Aorta (tissue), 5 donors: Measurements from ENCODE around the gene CCR7. TPM values are rescaled to one million over a fixed set of nuclear protein-coding genes. Genes with fewer than 3 reads are reported as not detected.

Experiments used
- ATAC-seq: fragments of 200-7000 bp; cut with Tn5 transposase; one replicate; pipeline ENCODE4 v1.9.1; 2022; ENCODE audit warnings: moderate library complexity; ENCODE audit not compliant: low FRiP score
- DNase-seq, 2 donors: peaks; one replicate each; pipeline ENCODE4 v3.0.0-alpha.2; 2020
- H3K27ac ChIP-seq, 2 donors: one replicate each; pipeline ENCODE4 v1.5.1; 2013; ENCODE audit warnings: low read length in 2 of 2, mild to moderate bottlenecking in 2 of 2, moderate library complexity in 2 of 2, control low read depth in 1 of 2, inconsistent platforms in 1 of 2, low read depth in 1 of 2
- H3K27me3 ChIP-seq, 2 donors: one replicate each; pipeline ENCODE4 v1.6.1; 2013; ENCODE audit warnings: control low read depth in 1 of 2, low read length in 1 of 2, mild to moderate bottlenecking in 1 of 2, moderate library complexity in 1 of 2; ENCODE audit not compliant: insufficient read depth in 2 of 2, control insufficient read depth in 1 of 2
- H3K36me3 ChIP-seq, 2 donors: one replicate each; pipeline ENCODE4 v1.6.1; 2013; ENCODE audit warnings: control low read depth in 1 of 2, low read length in 1 of 2, mild to moderate bottlenecking in 1 of 2; ENCODE audit not compliant: insufficient read depth in 2 of 2, control insufficient read depth in 1 of 2
- H3K4me1 ChIP-seq, 2 donors: one replicate each; pipeline ENCODE4 v1.6.1; 2013; ENCODE audit warnings: low read length in 2 of 2, control low read depth in 1 of 2, mild to moderate bottlenecking in 1 of 2, moderate library complexity in 1 of 2; ENCODE audit not compliant: insufficient read depth in 2 of 2, control insufficient read depth in 1 of 2
- H3K4me3 ChIP-seq, 2 donors: one replicate each; pipeline ENCODE4 v1.5.1; 2013; ENCODE audit warnings: low read length in 2 of 2, control low read depth in 1 of 2, mild to moderate bottlenecking in 1 of 2
- H3K9me3 ChIP-seq: one replicate; pipeline ENCODE4 v1.6.1; 2013; ENCODE audit warnings: mild to moderate bottlenecking, low read length; ENCODE audit not compliant: control insufficient read depth
- WGBS, 2 donors: extraction: QIAGEN DNeasy Blood & Tissue Kit; methylation state at CpG; one replicate each; pipeline ENCODE4 v1.1.7; 2013; 5-methylcytosine and 5-hydroxymethylcytosine counted together
- intact Hi-C, 2 donors: fragments of 100-400 bp; cut with DNase I; formaldehyde crosslinking; loops; one replicate each; pipeline versions ENCODE4 v1.14.2 to v1.15.0; 2022
- polyA plus RNA-seq, 2 donors: library from polyadenylated mRNA; stranded (reverse); fragments of 200-250 nt; gene quantifications; one replicate each; pipeline ENCODE4 v1.2.3, GENCODE V29; 2013
- total RNA-seq, 2 donors: library from RNA; stranded (reverse); fragmentation: NEBNext Ultra II Directional; extraction: Animal tissue kit (Norgen Biotek cat#: 25700); gene quantifications; one replicate each; pipeline ENCODE4 v1.2.1, GENCODE V29; 2021
- donor health status: healthy with polysubstance abuse.
- donor health status: Bipolar disorder and iron deficiency.
- donor health status: DM: no; HTN: no; CAD: no.
- donor health status: DM: no; HTN: no; CAD: no.
- donor health status: DM: yes; HTN: yes; CAD: no.

CCR7 gene
- total and polyA plus RNA-seq, 4 donors, result 0.08 to 0.84 (median 0.37) TPM

DNA sequence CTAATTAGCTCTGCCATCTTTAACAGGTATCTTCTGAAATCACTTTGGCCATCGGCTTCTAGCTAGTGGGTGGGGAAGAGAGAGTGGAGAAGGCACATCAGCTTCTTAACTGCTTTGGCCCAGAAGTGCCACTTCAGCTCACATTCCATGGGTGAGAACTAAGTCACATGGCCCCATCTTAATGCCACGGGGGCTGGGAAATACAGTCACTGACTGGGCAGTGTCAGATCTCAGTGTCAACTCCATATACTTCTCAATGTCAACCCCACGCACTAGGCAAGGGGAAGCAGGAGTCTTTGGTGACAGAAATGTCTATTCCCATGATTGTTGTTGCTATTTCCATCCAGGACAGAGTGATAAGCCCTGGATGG, 29.4 kb downstream of the CCR7 start:
- H3K27ac ChIP-seq, result no peak overlapping the region
- intact Hi-C loops, result loop anchor here (5.0 to 10.0 kb wide), 3 partner anchors 61 to 179 kb away; no protein-coding TSS in a partner anchor
- ATAC-seq (no peak), DNase-seq (peak in 1 of 2 donors; percentile 38)
- H3K9me3 ChIP-seq, result no peaks in the 10 kb centered on the region
- 45% methylated on average over 3 of the region's 3 CpGs for WGBS, 2 donors
- H3K36me3 ChIP-seq, result no peaks in the 10 kb centered on the region
- H3K27me3 ChIP-seq, result no peaks in the 10 kb centered on the region
- peaks cover 0 to 2% of the 10 kb centered on the region in 2 donors for H3K4me1 ChIP-seq
- no peak overlapping the region for H3K4me3 ChIP-seq

- DNase-seq, result no peak
- Histone ChIP-seq H3K27ac (no peak overlapping the region), H3K9me3 (no peaks in the 10 kb centered on the region), H3K27me3 (no peaks in the 10 kb centered on the region), H3K4me1 (peaks cover 0 to 2% of the 10 kb centered on the region in 2 donors), H3K36me3 (no peaks in the 10 kb centered on the region), H3K4me3 (no peak overlapping the region)
- intact Hi-C loops, result loop anchor here (5.0 to 10.0 kb wide), 3 partner anchors 61 to 178 kb away; no protein-coding TSS in a partner anchor
- 85 to 91% methylated on average over 4 of the region's 4 CpGs for WGBS, 2 donors
- no peak for ATAC-seq
Observed at GRCh38 chr17:40535438-40535837, 29.8 kb downstream of the CCR7 start.

DNA sequence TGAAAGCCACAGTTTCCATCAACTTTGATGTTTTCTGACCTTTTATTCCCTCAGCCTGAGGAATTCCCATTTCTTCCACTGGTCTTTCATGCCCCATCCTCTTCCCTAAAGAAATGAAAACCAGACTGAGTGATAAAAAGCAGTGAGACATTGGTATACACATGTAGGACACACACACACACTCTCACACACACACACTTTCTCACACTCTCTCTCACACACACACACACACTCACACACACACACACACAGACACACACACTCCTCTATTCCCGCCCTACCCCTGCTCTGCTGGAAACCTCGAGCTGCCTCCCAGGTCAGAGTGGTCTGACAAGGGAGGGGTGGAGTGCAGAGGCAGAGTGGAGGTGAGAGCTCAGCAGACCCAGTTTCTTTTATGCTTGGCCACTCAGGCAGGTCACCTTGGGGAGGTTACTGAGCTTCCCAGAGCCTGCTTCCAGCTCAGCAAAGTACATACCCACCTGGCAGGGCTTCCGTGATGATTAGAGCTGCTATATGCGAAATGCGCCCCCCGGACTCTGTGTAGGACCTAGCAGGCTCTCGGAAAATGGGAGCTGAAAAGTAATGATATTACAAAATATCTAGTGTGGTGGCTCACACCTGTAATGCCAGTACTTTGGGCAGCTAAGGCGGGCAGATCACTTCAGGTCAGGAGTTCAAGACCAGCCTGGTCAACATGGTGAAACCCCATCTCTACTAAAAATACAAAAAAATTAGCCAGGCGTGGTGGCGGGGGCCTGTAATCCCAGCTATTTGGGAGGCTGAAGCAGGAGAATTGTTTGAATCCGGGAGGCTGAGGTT, 30.7 kb downstream of the CCR7 start:
- intact Hi-C loops, result loop anchor here (5.0 to 10.0 kb wide), 6 partner anchors 57 to 177 kb away; partner anchors contain the start of gene IGFBP4 (in 1 of the 2)
- peak in 1 of 2 donors; percentile 48 for DNase-seq
- WGBS, 2 donors, result 91% methylated on average over 11 of the region's 11 CpGs
- ATAC-seq, result no peak
- no peak overlapping the region for H3K4me3 ChIP-seq
- no peaks in the 10 kb centered on the region for H3K27me3 ChIP-seq
- no peaks in the 10 kb centered on the region for H3K9me3 ChIP-seq
- peaks cover 0 to 2% of the 10 kb centered on the region in 2 donors for H3K4me1 ChIP-seq
- no peak overlapping the region for H3K27ac ChIP-seq
- no peaks in the 10 kb centered on the region for H3K36me3 ChIP-seq

- H3K4me3 ChIP-seq, result no peak overlapping the region
- H3K4me1 ChIP-seq, result peaks cover 0 to 2% of the 10 kb centered on the region in 2 donors
- intact Hi-C loops, result loop anchor here (2.0 to 10.0 kb wide), 7 partner anchors 57 to 177 kb away; partner anchors contain the start of gene IGFBP4 (in 1 of the 2)
- no peaks in the 10 kb centered on the region for H3K9me3 ChIP-seq
- ATAC-seq, result no peak
- WGBS, 2 donors, result 66 to 67% methylated on average over 4 of the region's 4 CpGs
- H3K27me3 ChIP-seq, result no peaks in the 10 kb centered on the region
- no peak overlapping the region for H3K27ac ChIP-seq
- H3K36me3 ChIP-seq, result no peaks in the 10 kb centered on the region
- DNase-seq, result peak in 1 of 2 donors; percentile 8
Observed at GRCh38 chr17:40533896-40534295, 31.4 kb downstream of the CCR7 start.

DNA sequence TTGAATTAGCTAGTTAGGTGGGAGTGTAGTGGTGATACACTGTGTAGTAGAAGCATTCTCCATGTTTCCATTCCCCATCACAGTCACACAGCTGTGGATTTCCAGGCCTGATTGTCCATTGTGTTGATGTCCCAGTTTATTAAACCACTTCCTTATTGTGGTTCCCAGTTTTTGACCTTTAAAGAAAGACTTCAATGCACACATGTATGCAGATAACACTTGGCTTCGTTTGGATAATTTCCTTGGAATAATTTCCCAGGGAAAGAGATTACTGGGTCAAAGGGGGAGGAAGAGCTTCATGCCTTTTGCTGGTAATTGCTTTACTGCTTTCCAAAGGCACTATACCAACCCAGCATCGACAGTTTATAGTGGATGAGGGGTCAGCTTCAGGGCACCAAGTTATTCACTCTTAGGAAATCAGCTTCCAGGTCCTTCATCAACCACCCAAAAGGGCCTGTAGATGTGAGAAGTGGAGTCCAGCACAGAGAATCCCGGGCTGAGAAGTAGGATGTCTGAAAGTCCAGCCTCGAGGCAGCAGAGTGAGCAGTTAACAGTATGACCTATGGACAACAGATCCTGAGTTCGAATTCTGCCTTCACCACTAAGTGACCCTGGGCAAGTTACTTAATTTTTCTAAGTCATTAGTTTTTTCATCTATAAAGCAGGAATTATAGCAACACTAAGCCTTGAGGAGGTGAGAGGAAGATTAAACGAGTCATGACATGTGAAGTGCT, 32.6 kb downstream of the CCR7 start:
- H3K27ac ChIP-seq, result no peak overlapping the region
- ATAC-seq (peak; percentile 6), DNase-seq (no peak)
- intact Hi-C loops, result loop anchor here (2.0 to 10.0 kb wide), 7 partner anchors 55 to 175 kb away; partner anchors contain the start of gene IGFBP4 (in 1 of the 2)
- WGBS, 2 donors, result 63 to 66% methylated on average over 6 of the region's 6 CpGs
- H3K9me3 ChIP-seq, result no peaks in the 10 kb centered on the region
- no peak overlapping the region for H3K4me3 ChIP-seq
- H3K27me3 ChIP-seq, result no peaks in the 10 kb centered on the region
- no peaks in the 10 kb centered on the region for H3K36me3 ChIP-seq
- no peaks in the 10 kb centered on the region for H3K4me1 ChIP-seq

DNA sequence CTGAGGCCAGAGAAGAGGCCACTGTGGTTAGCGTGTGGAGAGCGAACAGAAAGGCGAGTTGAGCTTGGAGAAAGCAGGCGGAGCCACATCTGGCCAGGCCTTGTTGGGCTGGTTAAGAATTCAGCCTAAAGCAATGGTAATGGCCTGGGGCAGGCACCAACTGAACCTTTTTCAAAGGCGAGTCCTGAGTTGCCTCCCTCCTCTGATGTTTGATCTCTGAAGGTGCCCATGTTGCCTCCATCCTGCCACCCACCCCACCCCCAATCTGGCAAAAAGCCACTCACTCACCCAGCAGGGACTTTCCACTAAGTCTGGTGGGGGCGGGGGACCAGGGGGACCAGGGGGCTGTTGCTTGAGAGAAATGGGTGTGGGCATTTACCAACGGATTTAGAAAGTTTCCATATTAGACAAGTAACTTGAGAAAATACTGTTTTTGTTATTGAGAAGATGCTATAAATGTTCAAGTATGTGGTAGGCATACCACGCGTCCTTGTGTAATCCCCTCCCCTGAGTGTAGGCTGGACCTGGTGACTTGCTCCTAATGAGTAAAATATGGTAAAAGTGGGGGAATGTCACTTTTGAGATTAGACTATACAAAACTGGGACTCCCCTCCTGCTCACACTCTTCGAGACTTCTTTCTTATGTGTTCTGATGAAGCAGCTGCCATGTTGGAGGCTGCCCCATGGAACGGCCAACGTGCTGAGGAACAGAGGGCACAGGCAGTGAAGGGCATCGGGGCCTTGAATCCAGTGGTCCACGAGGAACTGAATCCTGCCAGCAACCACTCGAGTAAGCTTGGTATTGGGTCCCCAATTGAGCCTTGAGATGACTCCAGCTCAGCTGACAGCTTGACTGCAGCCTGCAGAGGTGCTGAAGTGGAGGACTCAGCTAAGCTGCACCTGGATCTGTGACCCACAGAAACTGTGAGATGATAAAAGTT, 34.0 kb downstream of the CCR7 start:
- no peaks in the 10 kb centered on the region for H3K36me3 ChIP-seq
- no peaks in the 10 kb centered on the region for H3K9me3 ChIP-seq
- H3K27ac ChIP-seq, result no peak overlapping the region
- H3K4me1 ChIP-seq, result no peaks in the 10 kb centered on the region
- H3K27me3 ChIP-seq, result no peaks in the 10 kb centered on the region
- ATAC-seq (no peak), DNase-seq (peak in 1 of 2 donors; percentile 54)
- intact Hi-C loops, result loop anchor here (5.0 to 10.0 kb wide), 6 partner anchors 54 to 174 kb away; partner anchors contain the start of gene IGFBP4 (in 1 of the 2)
- 91 to 92% methylated on average over 15 of the region's 15 CpGs for WGBS, 2 donors
- H3K4me3 ChIP-seq, result no peak overlapping the region

GRCh38 chr17:40530531-40530994, 34.7 kb downstream of the CCR7 start:
- ATAC-seq (no peak), DNase-seq (peak in 1 of 2 donors; percentile 57)
- intact Hi-C loops, result loop anchor here (5.0 to 10.0 kb wide), 6 partner anchors 53 to 173 kb away; partner anchors contain the start of gene IGFBP4 (in 1 of the 2)
- 86 to 90% methylated on average over 5 of the region's 5 CpGs for WGBS, 2 donors
- Histone ChIP-seq H3K36me3 (no peaks in the 10 kb centered on the region), H3K27me3 (no peaks in the 10 kb centered on the region), H3K9me3 (no peaks in the 10 kb centered on the region), H3K27ac (no peak overlapping the region), H3K4me1 (no peaks in the 10 kb centered on the region), H3K4me3 (no peak overlapping the region)

DNA sequence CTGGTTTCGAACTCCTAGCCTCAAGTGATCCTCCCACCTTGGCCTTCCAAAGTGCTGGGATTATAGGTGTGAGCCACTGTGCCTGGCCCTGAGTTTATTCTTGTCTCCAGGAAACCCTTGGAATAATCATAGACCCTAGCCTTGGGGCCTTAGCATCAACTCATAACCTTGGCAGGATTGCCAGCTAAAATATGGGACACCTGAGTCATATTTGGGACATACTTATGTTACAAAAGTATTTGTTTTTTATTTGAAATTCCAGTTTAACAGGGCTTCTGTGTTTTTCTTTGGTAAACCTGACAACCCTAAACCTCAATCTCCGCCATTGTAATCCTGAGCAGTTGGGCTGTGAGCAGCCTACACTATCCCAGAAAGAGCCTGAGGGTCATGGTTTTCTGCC, 35.3 kb downstream of the CCR7 start:
- DNase-seq, result no peak
- intact Hi-C loops, result loop anchor here (5.0 to 10.0 kb wide), 6 partner anchors 53 to 173 kb away; partner anchors contain the start of gene IGFBP4 (in 1 of the 2)

More for the DNA sequence above, 35.3 kb downstream of the CCR7 start:
- Histone ChIP-seq H3K4me1 (no peaks in the 10 kb centered on the region), H3K4me3 (no peak overlapping the region), H3K27me3 (no peaks in the 10 kb centered on the region), H3K27ac (no peak overlapping the region), H3K9me3 (no peaks in the 10 kb centered on the region), H3K36me3 (no peaks in the 10 kb centered on the region)
- WGBS, 2 donors, result 96 to 100% methylated on average over 2 of the region's 2 CpGs
- ATAC-seq, result no peak
